Lung (tissue), 12 donors: ENCODE data around the gene MRPS25. TPM values are rescaled to one million over a fixed set of nuclear protein-coding genes. Genes with fewer than 3 reads are reported as not detected.
A peak's percentile ranks its signal among the peaks of the same experiment; 100 is the strongest.

Source experiments
- ATAC-seq: fragments of 200-7000 bp; cut with Tn5 transposase; one replicate; pipeline ENCODE4 v1.9.1; 2020; ENCODE audit warnings: moderate number of reproducible peaks; ENCODE audit not compliant: insufficient read depth, low FRiP score
- DNase-seq, 3 donors: peaks; one replicate each; pipeline ENCODE4 v3.0.0-alpha.2; 2013 to 2017
- H3K27ac ChIP-seq, 2 donors: one replicate each; pipeline ENCODE4 v1.5.1; 2013; ENCODE audit warnings: mild to moderate bottlenecking in 2 of 2, moderate library complexity in 2 of 2, control low read depth in 1 of 2, inconsistent platforms in 1 of 2, low read depth in 1 of 2, low read length in 1 of 2
- H3K27me3 ChIP-seq, 3 donors: one replicate each; pipeline ENCODE4 v1.5.1; 2013; ENCODE audit warnings: low read length in 2 of 3; ENCODE audit not compliant: control insufficient read depth in 3 of 3, insufficient read depth in 3 of 3
- H3K36me3 ChIP-seq, 4 donors: one replicate each; pipeline ENCODE4 v1.5.1; 2013; ENCODE audit warnings: low read length in 4 of 4, mild to moderate bottlenecking in 1 of 4, moderate library complexity in 1 of 4; ENCODE audit not compliant: control insufficient read depth in 4 of 4, insufficient read depth in 4 of 4
- H3K4me1 ChIP-seq, 5 donors: one replicate each; pipeline ENCODE4 v1.5.1; 2013; ENCODE audit warnings: low read length in 5 of 5, mild to moderate bottlenecking in 2 of 5, moderate library complexity in 1 of 5; ENCODE audit not compliant: control insufficient read depth in 5 of 5, insufficient read depth in 5 of 5
- H3K4me3 ChIP-seq: one replicate; pipeline ENCODE4 v1.5.1; 2013; ENCODE audit warnings: mild to moderate bottlenecking, control low read depth, moderate library complexity
- H3K9ac ChIP-seq, 2 donors: one replicate each; pipeline ENCODE4 v1.5.1; 2013; ENCODE audit warnings: low read length in 2 of 2, control low read depth in 1 of 2; ENCODE audit not compliant: insufficient read depth in 1 of 2
- H3K9me3 ChIP-seq, 4 donors: one replicate each; pipeline ENCODE4 v1.5.1; 2013; ENCODE audit warnings: low read length in 3 of 4, mild to moderate bottlenecking in 1 of 4, moderate library complexity in 1 of 4; ENCODE audit not compliant: control insufficient read depth in 4 of 4, insufficient read depth in 3 of 4
- WGBS, 2 donors: extraction: QIAGEN DNeasy Blood & Tissue Kit; methylation state at CpG; one replicate each; pipeline ENCODE4 v1.1.7; 2013; 5-methylcytosine and 5-hydroxymethylcytosine counted together
- polyA plus RNA-seq, 2 donors: library from polyadenylated mRNA; stranded (reverse); fragments of 200-250 nt; gene quantifications; one replicate each; pipeline ENCODE4 v1.2.1, GENCODE V29; 2013
- total RNA-seq, 2 donors: library from RNA; depleted of rRNA in 1 of 2; stranded (reverse); fragments of >200 nt in 1 of 2; gene quantifications; one replicate each; pipeline ENCODE4 v1.2.1, GENCODE V29; 2014 to 2021
- TF ChIP-seq, protein P1 (sequence below): IDR thresholded peaks from 2 replicates; pipeline ENCODE4 v1.5.1; 2012; ENCODE audit warnings: mild to moderate bottlenecking; ENCODE audit errors: control extremely low read depth, extremely low read depth
- donor health status: control.
- donor health status: control.
- donor health status: Bipolar disorder and iron deficiency.
- donor health status: healthy.
- donor health status: DM: yes; HTN: yes; CAD: no.

The MRPS25 gene
- total and polyA plus RNA-seq, 4 donors: 19.9 to 71.5 (median 57.5) TPM

- no peak for ATAC-seq
- H3K4me3 ChIP-seq: no peak overlapping the region
- WGBS, 2 donors: 96 to 98% methylated on average over 1 of the region's 1 CpG
- TF ChIP-seq, protein P1, sequence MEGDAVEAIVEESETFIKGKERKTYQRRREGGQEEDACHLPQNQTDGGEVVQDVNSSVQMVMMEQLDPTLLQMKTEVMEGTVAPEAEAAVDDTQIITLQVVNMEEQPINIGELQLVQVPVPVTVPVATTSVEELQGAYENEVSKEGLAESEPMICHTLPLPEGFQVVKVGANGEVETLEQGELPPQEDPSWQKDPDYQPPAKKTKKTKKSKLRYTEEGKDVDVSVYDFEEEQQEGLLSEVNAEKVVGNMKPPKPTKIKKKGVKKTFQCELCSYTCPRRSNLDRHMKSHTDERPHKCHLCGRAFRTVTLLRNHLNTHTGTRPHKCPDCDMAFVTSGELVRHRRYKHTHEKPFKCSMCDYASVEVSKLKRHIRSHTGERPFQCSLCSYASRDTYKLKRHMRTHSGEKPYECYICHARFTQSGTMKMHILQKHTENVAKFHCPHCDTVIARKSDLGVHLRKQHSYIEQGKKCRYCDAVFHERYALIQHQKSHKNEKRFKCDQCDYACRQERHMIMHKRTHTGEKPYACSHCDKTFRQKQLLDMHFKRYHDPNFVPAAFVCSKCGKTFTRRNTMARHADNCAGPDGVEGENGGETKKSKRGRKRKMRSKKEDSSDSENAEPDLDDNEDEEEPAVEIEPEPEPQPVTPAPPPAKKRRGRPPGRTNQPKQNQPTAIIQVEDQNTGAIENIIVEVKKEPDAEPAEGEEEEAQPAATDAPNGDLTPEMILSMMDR: no peak
- H3K27ac ChIP-seq: no peak overlapping the region
- H3K36me3 ChIP-seq: peaks cover 30 to 68% (median 41%) of the 10 kb centered on the region in 4 donors
- H3K27me3 ChIP-seq: no peaks in the 10 kb centered on the region
- DNase-seq: no peak
- no peak overlapping the region for H3K9ac ChIP-seq
- H3K9me3 ChIP-seq: no peaks in the 10 kb centered on the region
- peaks cover 0 to 5% (median 0%) of the 10 kb centered on the region in 5 donors for H3K4me1 ChIP-seq
Observed at GRCh38 chr3:15083252-15083651, 18.1 kb upstream of the MRPS25 start.

DNA sequence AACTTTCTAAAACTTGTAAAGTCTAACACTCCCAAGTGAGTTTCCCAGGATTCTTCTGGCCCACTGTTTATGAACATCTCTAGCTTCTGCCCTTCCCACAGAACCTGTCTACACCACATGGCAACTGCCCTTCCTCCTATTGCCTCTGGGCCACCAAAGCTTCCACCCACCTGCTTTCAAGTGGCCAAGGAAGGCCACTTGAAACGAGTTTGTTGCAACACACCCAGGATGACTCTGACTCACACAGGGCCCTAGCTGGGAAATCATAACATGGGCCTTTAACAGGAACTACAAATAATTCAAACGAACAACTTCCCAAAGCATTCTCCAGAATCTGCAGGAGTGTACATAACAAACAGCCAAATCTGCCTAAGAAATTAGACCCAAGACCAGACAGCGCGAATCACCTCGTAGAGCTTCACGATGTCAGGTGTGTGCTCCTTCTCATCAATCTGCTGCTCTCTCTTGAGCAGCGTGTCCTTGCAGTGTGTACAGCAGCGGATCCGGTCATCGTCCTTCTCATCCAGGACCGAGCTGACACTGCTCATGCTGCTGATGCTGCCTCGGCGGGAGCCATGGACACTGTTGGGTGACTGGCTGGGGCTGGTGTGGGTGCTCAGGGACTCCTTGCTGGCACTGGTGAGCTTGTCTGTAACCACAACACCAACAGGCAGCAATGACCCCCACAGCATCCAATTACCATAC is 17.0 kb upstream of the MRPS25 start:
- H3K36me3 ChIP-seq: peaks cover 40 to 76% (median 52%) of the 10 kb centered on the region in 4 donors
- H3K27ac ChIP-seq: peak overlapping the region in 1 of 2 donors; percentile 85
- peaks cover 0 to 5% (median 0%) of the 10 kb centered on the region in 5 donors for H3K4me1 ChIP-seq
- TF ChIP-seq, protein P1: no peak
- 79 to 85% methylated on average over 13 of the region's 13 CpGs for WGBS, 2 donors
- H3K9ac ChIP-seq: no peak overlapping the region
- H3K4me3 ChIP-seq: no peak overlapping the region
- no peaks in the 10 kb centered on the region for H3K9me3 ChIP-seq
- DNase-seq (no peak), ATAC-seq (peak; percentile 87)
- H3K27me3 ChIP-seq: no peaks in the 10 kb centered on the region

- TF ChIP-seq, protein P1: no peak
- 71 to 93% methylated on average over 3 of the region's 3 CpGs for WGBS, 2 donors
- H3K36me3 ChIP-seq: peaks cover 44 to 82% (median 57%) of the 10 kb centered on the region in 4 donors
- H3K4me3 ChIP-seq: no peak overlapping the region
- no peaks in the 10 kb centered on the region for H3K9me3 ChIP-seq
- H3K9ac ChIP-seq: no peak overlapping the region
- peaks cover 0 to 5% (median 0%) of the 10 kb centered on the region in 5 donors for H3K4me1 ChIP-seq
- ATAC-seq (no peak), DNase-seq (no peak)
- no peaks in the 10 kb centered on the region for H3K27me3 ChIP-seq
- no peak overlapping the region for H3K27ac ChIP-seq
Observed at GRCh38 chr3:15079091-15079490, 14.0 kb upstream of the MRPS25 start.
